HG03342 (cell line): Measurements from ENCODE around the gene CD44.

ENCODE experiments used
- ATAC-seq: cut with Tn5 transposase; IDR thresholded peaks from one replicate; pipeline ENCODE4 v1.9.1; 2021; ENCODE audit warnings: mild to moderate bottlenecking, moderate library complexity; ENCODE audit not compliant: unreplicated experiment

CD44 gene

DNA sequence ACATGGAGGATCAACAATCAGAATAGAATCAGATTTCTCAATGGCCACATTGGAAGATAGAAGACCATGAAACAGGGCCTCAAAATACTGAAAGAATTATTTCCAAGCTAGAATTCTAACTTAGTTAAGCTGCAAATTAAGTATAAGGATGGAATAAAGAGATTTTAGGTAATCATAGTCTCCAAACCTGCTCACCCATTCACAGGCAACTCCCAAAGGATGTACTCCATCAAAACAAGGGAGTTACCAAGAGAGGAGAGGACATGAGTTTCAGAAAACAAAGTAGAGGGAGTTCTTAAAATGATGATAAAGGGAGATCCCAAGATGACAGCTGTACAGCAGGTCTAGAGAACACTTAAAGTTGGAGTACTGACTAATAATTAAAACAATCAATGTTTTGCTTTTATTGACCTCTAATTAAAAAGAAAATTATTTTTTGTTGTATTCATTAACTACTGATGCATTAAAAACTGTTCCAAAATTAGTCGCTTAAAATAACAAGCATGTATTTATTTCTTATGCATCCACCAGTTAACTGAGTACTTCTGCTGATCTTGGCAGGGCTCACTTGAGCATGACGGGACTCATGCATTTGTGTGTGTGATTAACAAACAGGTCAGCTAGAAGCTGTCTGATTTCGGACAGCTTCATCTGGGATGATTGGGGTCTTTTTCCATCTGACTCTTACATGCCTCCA lies 95.6 kb downstream of the CD44 start:
- ATAC-seq: no peak

DNA sequence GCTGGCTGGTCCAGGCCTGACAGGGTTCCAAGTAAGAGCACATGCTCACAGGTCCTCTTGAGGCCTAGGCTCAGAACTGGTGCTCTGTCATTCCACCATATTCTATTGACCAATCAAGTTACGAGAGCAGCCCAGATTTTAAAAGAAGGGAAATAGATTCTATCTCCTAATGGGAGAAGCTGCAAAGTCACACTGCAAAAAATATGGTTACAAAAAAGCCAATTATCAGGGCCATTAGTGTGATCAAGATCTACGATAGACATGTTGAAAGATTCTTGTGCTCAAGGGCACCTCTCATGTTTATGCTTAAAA lies 96.1 kb downstream of the CD44 start:
- no peak for ATAC-seq

DNA sequence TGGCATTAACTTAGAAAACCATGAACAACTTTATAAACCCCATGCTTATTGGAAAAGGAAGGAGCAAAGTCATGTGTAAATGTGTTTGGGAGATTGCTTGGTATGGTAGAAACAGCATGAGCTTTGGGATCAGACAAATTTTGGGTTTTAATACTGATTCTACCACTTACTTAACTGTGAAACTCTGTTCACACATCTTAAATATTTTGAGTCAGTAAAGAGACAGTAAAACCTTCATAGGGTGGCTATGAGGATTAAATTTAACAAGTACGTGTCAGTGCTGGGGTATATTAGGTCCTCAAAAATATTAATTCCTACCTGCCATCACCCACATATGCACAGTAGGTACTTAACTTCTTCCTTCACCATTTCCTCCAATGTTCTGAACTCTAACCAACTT lies 96.5 kb downstream of the CD44 start:
- ATAC-seq: no peak

- no peak for ATAC-seq
Measured at GRCh38 chr11:35235936-35236666, 97.1 kb downstream of the CD44 start.

- ATAC-seq: no peak
Measured at GRCh38 chr11:35236667-35237003, 97.7 kb downstream of the CD44 start.

GRCh38 chr11:35237351-35237750 lies 98.4 kb downstream of the CD44 start:
- ATAC-seq: no peak

DNA sequence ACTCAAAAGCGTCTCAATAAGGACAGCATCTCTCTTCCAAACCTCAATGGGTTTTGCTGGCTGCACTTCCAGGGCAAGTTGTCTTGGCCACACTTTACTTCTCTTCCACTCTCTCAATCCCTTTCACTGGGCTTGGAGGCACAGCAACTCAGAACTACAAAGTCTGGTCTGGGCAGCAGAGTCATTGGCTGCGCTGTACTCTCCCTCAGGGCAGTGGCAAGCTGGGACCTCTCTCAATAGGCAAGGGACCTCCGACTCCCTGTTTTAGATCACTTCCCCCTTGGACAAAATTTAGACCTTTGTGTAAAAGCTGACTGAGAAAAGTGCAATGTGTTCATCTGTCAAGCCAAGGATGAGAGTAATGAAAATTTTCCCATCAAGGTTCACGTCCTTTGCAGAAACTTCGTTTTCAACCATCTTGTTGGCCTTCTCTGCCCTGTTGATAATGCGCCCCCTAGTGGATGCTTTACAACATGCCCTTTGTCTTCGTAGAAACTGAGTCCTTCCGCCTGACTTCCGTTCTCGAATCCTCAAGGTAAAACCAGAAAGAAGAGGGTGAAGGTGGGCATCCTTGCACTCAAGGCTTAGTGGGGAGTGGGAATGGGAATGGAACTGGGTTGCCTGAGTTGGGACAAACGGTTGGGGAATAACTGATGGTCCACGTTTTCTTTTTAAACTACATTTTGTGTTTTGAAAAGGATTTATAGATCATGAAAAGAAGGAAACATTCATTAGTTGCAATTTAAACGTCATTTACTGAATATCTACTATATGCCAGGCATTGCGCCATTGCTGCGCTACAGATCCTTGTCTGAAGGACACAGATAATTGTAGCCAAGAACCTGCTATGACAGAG lies 99.1 kb downstream of the CD44 start:
- ATAC-seq: no peak

- ATAC-seq: no peak
Measured at GRCh38 chr11:35238882-35239281, 99.9 kb downstream of the CD44 start.

GRCh38 chr11:35239471-35240075 lies 100.6 kb downstream of the CD44 start:
- no peak for ATAC-seq

DNA sequence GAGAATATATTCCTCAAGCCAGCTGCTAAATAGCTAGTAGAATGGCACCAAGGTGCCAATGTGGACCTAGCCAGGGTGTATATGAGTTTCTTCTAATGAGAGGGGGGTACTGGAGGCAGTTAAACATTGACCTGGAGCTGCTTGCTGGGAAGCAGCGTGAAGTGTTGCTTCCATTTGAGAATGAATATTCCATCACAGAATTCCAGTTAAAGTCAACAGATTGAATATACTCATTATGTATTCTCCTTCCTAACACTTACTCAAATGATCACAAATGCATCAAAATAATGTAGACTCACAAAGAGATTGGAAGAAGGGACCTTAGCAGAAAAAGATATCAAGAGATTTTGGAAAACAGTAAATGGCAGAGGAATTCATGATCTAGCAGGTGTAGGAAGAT lies 102.1 kb downstream of the CD44 start:
- no peak for ATAC-seq

DNA sequence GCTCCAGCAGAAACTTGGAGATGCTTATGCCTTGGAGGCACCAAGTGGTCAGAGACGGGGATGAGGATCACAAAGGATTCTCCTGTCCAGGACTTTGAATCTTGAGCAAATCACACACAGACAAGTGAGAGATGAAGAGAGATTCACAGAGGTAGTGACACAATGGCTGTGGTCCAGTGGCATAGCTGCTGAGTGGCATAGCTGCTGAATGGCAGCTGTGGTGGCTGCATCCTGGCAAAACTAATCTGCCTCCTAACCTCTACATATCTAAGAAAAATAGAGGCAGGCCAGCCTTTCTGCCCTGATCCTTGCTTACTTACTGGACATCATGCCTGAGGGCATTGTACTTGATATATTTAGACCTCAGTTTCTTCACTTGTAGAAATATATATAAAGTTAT lies 102.6 kb downstream of the CD44 start:
- no peak for ATAC-seq

- ATAC-seq: no peak
Measured at GRCh38 chr11:35242412-35243242, 103.7 kb downstream of the CD44 start.

DNA sequence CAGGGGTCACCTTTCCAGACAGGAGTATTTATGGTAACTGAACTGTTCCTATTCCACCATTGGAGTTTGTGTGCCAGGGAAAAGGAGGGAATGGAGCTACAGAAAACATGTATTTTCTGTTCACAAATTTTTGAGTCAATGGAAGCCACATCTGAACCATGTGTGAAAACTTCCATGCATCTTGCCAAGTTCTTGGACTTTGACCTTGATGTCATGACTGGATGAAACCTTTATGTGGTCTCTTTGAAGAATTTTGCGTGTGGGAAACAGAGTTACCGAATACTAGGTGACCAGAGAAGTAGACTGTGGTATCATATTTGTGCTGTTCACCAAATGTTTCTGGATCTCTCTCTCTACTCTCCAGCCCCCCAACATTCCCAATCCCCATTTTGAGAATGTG lies 104.8 kb downstream of the CD44 start:
- ATAC-seq: no peak

GRCh38 chr11:35245056-35245455 lies 106.1 kb downstream of the CD44 start:
- no peak for ATAC-seq

- no peak for ATAC-seq
Measured at GRCh38 chr11:35245786-35246185, 106.8 kb downstream of the CD44 start.

- no peak for ATAC-seq
Measured at GRCh38 chr11:35246745-35247144, 107.8 kb downstream of the CD44 start.

DNA sequence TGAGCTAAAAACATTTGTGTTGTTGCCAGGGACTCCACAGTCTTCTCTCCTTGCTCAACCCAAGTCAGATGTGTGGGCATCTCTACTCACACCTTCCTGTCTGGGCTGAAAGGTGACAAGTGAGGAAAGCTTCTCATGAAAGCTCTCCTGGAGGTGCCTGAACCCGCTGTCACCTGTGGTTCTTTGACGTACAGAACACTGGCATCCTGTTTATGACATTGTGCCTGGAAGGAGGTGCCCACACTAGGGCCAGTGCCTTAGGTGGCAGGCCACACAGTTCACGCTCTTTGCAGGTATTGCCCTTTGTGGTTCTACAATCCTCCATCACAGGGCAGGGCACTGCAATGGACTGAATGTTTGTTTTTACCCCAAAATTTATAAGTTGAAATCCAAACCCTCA lies 108.5 kb downstream of the CD44 start:
- ATAC-seq: no peak

DNA sequence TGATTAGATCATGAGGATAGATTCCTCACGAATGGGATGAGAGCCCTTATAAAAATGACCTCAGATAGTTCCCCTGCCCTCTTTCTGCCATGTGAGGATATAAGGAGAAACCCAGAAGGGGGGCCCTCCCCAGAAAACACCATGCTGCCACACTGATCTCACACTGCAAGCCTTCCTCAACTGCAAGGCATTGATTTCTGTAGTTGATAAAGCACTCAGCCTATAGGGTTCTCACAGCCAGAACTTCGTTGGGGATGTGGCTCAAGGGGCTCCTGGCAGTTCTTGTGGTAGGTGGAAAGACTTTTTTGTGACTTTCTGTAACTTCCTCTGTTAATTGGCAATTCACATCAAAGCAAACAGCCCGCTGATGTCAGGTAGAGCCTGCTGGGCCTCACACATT lies 108.9 kb downstream of the CD44 start:
- no peak for ATAC-seq

DNA sequence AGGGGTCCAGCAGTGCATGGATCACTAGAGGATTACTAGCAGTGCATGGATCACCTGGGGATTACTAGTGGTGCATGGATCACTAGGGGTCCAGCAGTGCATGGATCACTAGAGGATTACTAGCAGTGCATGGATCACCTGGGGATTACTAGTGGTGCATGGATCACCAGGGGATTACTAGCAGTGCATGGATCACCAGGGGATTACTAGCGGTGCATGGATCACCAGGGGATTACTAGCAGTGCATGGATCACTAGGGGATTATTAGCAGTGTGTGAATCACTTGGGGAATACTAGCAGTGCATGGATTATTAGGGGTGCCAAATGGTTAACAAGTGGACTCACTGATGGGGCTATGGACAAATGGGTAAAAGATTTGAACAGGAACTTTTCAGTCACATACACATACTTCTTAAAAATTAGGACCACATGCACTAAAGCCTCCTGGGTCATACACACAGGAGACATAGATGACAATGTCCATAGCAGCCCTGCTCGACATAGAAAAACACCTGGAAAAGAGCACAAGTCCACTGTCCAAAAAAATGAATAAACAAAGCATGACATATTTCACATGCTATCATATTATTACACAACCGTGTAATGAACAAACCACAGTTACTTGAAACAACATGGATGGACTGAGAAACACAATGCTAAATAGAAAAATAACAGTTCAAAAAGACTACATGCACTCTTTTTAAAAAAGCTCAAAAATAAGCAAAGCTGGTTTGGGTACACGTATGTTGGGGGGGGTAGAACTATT lies 109.8 kb downstream of the CD44 start:
- no peak for ATAC-seq

- ATAC-seq: no peak
Measured at GRCh38 chr11:35250192-35250591, 111.2 kb downstream of the CD44 start.
